RWPE2 (cell line): ENCODE data around the gene RGS16.
A peak's percentile ranks its signal among the peaks of the same experiment; 100 is the strongest.

Source experiments
- ATAC-seq: fragments of 200-7000 bp; cut with Tn5 transposase; 3 replicates; pipeline ENCODE4 v1.9.1; 2021; ENCODE audit warnings: low read depth
- DNase-seq: peaks from one replicate; pipeline ENCODE4 v3.0.0-alpha.2; 2020; ENCODE audit warnings: low spot score
- H3K27ac ChIP-seq: fragments of 450-650 bp; 2 replicates; pipeline ENCODE4 v1.5.1; 2017; ENCODE audit warnings: mild to moderate bottlenecking; ENCODE audit not compliant: poor library complexity, severe bottlenecking
- H3K27me3 ChIP-seq: fragments of 250-450 bp; sonication (Bioruptor Pico); 2 replicates; pipeline ENCODE4 v1.5.1; 2021; ENCODE audit warnings: mild to moderate bottlenecking, moderate library complexity; ENCODE audit not compliant: insufficient read depth, poor library complexity, severe bottlenecking
- H3K36me3 ChIP-seq: fragments of 250-450 bp; sonication (Bioruptor Pico); 2 replicates; pipeline ENCODE4 v1.5.1; 2020; ENCODE audit warnings: low read depth, mild to moderate bottlenecking, moderate library complexity
- H3K4me1 ChIP-seq: fragments of 250-450 bp; sonication (Bioruptor Pico); 2 replicates; pipeline ENCODE4 v1.5.1; 2021; ENCODE audit warnings: mild to moderate bottlenecking, moderate library complexity; ENCODE audit not compliant: insufficient read depth, poor library complexity, severe bottlenecking
- H3K4me3 ChIP-seq: fragments of 250-450 bp; sonication (Bioruptor Pico); 2 replicates; pipeline ENCODE4 v1.5.1; 2021; ENCODE audit warnings: mild to moderate bottlenecking, moderate library complexity; ENCODE audit not compliant: severe bottlenecking
- H3K9me3 ChIP-seq: fragments of 250-450 bp; sonication (Bioruptor Pico); 2 replicates; pipeline ENCODE4 v1.5.1; 2021; ENCODE audit warnings: mild to moderate bottlenecking, moderate library complexity; ENCODE audit not compliant: severe bottlenecking
- CTCF ChIP-seq: fragments of 450-650 bp; IDR thresholded peaks from one replicate; pipeline ENCODE4 v1.5.1; 2017; ENCODE audit warnings: mild to moderate bottlenecking, moderate library complexity; ENCODE audit not compliant: poor library complexity, severe bottlenecking

The RGS16 gene

GRCh38 chr1:182627622-182628021 lies 23.4 kb upstream of the RGS16 start:
- no peak for ATAC-seq
- no peak for DNase-seq
- H3K36me3 ChIP-seq = no peaks in the 10 kb centered on the region
- H3K4me3 ChIP-seq = no peak overlapping the region
- no peaks in the 10 kb centered on the region for H3K27me3 ChIP-seq
- H3K9me3 ChIP-seq = no peaks in the 10 kb centered on the region
- TF ChIP-seq CTCF = no peak
- no peak overlapping the region for H3K27ac ChIP-seq
- peaks cover 4% of the 10 kb centered on the region for H3K4me1 ChIP-seq

- no peaks in the 10 kb centered on the region for H3K36me3 ChIP-seq
- H3K27me3 ChIP-seq = no peaks in the 10 kb centered on the region
- no peak overlapping the region for H3K4me3 ChIP-seq
- no peak overlapping the region for H3K27ac ChIP-seq
- TF ChIP-seq CTCF = no peak
- ATAC-seq (no peak), DNase-seq (no peak)
- H3K9me3 ChIP-seq = no peaks in the 10 kb centered on the region
- peaks cover 4% of the 10 kb centered on the region for H3K4me1 ChIP-seq
Measured at GRCh38 chr1:182626527-182626926, 22.3 kb upstream of the RGS16 start.

DNA sequence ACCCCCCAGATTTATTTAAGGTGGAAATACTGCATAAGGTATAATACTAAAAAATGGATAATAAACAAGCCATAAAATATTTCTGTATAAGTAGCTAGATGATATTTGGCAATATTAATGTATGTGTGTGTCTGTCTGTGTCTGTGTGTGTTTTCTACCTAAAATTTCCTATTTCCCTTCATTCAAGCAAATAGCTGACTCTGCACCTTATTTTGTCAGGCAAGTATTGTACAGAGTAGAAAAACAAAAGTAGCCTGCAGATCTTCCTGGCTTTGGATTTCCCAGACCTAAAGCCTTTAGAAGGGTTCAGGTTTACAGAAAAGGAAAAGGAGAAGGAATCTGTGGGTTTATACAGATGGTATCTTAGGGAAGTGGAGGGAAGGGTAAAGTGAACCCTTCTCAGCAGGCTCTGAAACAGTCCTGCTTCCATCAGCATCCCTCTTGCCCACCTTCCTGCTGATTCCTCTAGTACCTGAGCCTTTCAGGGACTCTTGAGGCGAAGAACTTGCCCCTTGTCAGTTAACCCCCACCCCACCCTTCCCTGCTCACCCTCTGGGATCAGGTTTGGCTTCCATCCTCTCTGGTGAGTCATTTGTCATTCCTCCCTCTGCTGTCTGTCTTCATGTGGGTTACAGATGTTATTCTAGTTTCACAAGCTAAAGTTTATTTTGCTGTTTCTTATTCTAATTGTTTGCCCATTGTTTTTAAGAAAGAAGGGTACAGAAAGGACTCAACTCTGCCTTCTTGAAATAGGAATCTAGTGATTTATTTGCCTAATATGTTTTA lies 21.7 kb upstream of the RGS16 start:
- ATAC-seq = peak; percentile 72
- no peak for TF ChIP-seq CTCF
- no peak for DNase-seq
- Histone ChIP-seq H3K4me1 (peaks cover 4% of the 10 kb centered on the region), H3K27ac (no peak overlapping the region), H3K4me3 (no peak overlapping the region), H3K36me3 (no peaks in the 10 kb centered on the region), H3K27me3 (no peaks in the 10 kb centered on the region), H3K9me3 (no peaks in the 10 kb centered on the region)

DNA sequence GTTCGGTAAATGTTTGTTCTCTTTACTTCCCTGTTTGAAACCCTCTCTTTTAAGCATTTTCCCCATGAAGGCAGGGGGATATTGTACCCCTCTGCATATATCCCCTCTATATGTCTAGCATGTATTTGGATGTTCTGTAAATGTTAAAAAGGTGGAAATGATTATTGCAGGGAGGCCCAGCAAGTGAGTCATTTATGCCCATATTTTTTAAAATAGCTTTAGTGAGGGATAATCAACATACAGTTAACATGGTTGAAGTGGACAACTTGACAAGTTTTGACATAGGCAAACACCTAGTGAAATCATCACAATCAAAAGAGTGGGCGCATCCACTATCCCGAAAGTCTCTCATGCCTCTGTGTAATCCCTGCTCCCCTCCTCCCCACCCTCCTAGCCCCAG lies 20.8 kb upstream of the RGS16 start:
- TF ChIP-seq CTCF = no peak
- Histone ChIP-seq H3K27ac (no peak overlapping the region), H3K4me3 (no peak overlapping the region), H3K36me3 (no peaks in the 10 kb centered on the region), H3K9me3 (no peaks in the 10 kb centered on the region), H3K4me1 (peaks cover 4% of the 10 kb centered on the region), H3K27me3 (no peaks in the 10 kb centered on the region)
- DNase-seq (no peak), ATAC-seq (no peak)

DNA sequence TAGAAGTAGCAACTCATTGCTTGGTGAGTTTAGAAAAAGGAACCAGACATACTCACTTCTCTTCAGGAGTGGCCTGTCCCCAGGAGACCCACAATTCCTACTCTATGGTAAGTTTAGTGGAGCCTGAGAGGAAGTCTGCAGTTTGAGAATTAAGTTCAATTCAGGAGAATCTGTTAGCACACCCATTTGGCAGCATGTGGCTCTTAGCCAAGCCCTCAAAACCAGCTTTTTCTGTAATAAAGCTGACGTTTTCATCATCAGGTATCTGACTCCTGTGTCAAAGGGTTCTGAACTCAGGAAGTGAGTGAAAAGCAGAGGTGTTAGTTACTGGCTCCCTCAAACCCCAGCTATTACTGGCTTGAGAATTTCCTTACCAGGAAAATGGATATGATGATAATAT lies 20.4 kb upstream of the RGS16 start:
- Histone ChIP-seq H3K9me3 (no peaks in the 10 kb centered on the region), H3K4me3 (no peak overlapping the region), H3K4me1 (peaks cover 4% of the 10 kb centered on the region), H3K27ac (no peak overlapping the region), H3K36me3 (no peaks in the 10 kb centered on the region), H3K27me3 (no peaks in the 10 kb centered on the region)
- no peak for DNase-seq
- ATAC-seq = no peak
- TF ChIP-seq CTCF = no peak
